Middle frontal gyrus (tissue), 1 donor: ENCODE measurements around the gene SIK3.
"Not testable (repeated sequence)": the region's sequence is repeated elsewhere in the genome, so short reads cannot be mapped to it uniquely, and the experiment has no call there.

Experiments
- DNase-seq: peaks from one replicate; pipeline ENCODE4 v3.0.0-alpha.2; 2015; ENCODE audit warnings: low spot score; ENCODE audit errors: extremely low spot score

Gene SIK3

GRCh38 chr11:116828632-116829524 is 269.4 kb downstream of the SIK3 start:
- DNase-seq: no peak

DNA sequence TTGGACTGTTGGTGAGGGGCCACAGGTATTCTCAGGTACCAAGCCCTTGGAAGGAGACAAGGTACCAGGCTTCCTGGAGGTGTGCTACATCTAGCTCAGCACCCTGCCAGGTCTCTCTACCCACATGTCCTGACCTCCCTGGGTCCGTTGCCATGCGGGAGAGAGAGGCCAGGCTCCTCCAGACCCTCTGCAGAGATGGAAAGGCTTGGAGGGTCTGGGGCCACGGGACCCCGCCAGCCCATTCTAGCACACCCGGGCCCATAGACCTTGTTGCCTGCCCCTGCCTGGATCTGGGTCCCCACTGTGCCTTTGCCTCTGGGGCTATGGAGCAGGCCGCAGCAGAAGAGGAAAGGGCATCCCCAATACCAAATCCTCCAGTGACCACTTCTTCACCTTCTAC is 270.8 kb downstream of the SIK3 start:
- no peak for DNase-seq

GRCh38 chr11:116826751-116827431 is 271.3 kb downstream of the SIK3 start:
- DNase-seq: no peak

DNA sequence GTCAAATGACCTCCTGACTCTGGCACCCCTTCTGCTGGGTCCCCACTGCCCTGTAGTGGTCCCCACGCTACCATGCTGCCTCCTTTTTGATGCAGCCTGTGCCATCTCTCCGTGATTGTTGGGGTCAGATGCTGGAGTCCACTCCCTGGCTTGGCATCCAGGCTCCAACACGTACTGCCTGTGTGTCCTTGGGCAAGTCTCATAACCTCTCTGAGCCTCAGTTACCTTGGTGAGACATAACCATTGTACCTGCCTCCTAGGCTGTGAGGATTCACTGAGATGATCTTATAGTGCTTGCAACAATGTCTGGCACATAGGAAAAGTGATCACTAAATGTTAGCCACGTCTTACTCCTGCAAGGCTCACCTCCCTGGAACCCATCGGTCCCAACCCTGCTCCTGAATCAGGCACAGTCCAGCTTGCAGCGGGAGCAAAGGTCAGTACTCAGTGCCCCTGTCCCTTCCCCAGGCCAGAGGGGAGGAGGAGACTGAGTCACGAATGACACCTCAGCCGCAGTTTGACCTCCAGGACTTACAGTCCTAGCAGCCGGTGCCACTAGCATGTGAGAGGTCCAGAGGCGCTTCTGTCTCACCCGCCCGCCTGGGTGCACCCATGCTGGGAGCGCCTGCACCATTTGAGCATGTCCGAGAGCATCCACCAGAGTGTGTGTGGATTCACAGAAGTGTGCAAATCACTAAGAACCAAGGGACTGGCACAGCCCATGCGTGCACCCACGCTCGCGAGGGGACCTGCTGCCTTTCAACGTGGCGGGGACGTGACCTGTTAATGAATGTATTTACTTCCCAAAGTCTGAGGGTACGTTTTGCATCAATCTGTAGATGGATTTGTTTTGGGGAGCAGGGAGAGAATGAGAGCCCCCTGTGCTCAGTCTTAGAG is 272.1 kb downstream of the SIK3 start:
- DNase-seq: no peak

DNA sequence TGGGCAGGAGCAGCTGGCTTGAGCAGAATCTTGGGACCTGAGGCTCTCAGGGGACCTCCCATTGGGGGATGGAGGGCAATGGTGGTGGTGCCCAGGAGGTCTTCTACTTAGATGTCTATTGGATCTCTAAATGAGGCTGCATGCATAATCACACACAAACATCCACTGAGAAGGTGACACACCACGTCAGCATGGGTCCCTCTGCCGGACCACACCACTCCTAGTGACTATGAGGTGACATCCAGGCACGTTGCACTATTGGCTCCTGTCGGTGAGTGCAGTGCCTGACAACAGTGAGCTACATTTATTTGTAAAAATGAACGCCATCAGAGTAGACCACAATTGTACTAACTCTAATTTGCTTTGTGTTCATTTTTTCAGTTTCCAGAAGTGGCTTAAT is 272.8 kb downstream of the SIK3 start:
- no peak for DNase-seq

GRCh38 chr11:116823031-116823843 is 275.0 kb downstream of the SIK3 start, which contains the start of gene APOA4:
Gene APOA4, minus strand, starts transcription at chr11:116823304. Its CDS starts 113 bp downstream, at chr11:116823191.
- DNase-seq: no peak

DNA sequence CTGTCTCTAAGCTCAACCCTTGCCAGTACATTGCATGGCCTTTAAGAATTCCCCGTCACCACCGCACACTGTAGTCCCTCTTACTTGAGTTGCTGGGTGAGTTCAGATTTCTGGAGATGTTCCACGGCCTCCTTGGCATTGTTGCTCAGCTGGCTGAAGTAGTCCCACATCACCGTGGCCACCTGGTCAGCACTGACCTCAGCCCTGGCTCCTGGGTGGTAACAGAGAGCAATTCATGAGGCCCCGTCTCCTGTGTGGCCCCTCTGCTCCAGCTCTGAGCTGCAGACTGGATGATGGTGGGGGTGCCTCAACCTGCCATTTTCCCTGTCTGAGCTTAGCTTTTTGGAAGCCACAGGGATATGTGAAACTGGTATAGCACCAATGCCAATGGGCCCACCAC is 275.7 kb downstream of the SIK3 start:
- no peak for DNase-seq

GRCh38 chr11:116821050-116821918 is 276.9 kb downstream of the SIK3 start:
- DNase-seq: no peak

GRCh38 chr11:116819049-116819448 is 279.2 kb downstream of the SIK3 start:
- no peak for DNase-seq

- no peak for DNase-seq
Measured at GRCh38 chr11:116814502-116814901, 283.7 kb downstream of the SIK3 start.

DNA sequence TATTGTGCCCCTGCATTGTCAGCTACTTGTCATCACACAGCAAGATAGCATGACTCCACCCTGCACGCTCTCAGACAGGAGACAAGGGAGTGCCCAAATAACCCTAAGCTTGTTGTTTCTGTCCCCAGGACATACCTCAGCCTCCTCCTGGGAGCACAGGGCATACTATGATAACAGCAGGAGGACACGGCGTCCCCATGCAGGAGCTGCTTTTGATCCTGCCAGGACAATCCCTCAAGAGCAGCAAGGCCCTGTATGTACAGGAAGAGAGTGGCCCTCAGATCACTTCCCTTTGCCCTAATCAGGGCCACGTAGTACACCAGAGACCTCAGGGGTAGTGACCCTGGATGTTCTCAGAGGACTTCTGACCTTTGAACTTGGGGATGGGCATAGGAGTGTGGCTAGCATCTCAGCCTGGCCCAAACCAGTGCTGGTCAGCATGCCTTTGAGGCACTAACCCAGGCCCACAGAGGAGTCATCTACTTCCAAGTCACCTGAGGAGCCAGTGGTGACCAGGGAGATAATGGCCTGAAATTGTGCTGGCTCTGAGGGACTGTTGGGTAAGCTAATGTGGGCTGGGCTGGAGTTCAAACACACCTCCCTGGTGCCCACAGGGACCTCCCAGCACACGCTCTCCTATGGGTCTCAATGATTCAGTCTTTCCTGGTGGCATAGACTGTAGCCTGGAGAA is 284.3 kb downstream of the SIK3 start:
- DNase-seq: no peak

DNA sequence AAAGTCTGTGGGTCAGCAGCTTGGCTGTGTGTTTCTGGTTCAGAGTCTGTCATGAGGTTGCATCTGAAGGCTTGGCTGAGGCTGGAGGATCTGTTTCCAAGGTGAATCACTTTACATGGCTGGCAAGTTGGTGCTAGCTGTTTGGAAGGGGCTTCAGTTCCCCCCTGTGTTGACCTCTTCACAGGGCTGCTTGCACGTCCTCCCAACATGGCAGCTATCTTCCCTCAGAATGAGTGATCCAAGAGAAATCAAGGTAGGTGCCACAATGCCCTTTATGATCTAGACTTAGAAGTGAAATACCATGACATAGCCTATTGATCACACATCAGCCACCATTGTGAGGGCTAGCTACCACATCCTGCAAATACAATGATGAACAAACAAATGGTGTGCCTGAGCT is 285.1 kb downstream of the SIK3 start:
- DNase-seq: no peak

GRCh38 chr11:116812109-116812508 is 286.1 kb downstream of the SIK3 start:
- no peak for DNase-seq

DNA sequence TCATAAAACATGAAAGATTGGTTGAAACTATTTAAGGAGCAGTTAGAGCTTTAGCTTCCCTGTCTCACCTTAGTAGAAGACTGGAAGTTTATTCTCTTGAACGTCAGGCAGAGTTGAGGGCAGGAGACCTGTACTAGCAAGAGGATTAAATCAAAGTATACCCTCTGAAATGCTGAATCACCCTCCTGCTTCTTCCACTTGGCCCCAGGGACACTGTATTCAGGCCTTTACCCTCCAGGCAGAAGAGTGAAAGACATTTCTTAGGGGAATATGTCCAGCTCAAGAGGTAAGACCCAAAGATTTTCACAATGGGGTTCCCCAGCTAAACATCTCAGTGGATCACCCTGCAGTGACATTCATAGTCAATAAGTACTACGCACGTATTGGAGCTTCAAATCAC is 287.0 kb downstream of the SIK3 start:
- no peak for DNase-seq

- DNase-seq: no peak
Measured at GRCh38 chr11:116808262-116809175, 289.7 kb downstream of the SIK3 start.

DNA sequence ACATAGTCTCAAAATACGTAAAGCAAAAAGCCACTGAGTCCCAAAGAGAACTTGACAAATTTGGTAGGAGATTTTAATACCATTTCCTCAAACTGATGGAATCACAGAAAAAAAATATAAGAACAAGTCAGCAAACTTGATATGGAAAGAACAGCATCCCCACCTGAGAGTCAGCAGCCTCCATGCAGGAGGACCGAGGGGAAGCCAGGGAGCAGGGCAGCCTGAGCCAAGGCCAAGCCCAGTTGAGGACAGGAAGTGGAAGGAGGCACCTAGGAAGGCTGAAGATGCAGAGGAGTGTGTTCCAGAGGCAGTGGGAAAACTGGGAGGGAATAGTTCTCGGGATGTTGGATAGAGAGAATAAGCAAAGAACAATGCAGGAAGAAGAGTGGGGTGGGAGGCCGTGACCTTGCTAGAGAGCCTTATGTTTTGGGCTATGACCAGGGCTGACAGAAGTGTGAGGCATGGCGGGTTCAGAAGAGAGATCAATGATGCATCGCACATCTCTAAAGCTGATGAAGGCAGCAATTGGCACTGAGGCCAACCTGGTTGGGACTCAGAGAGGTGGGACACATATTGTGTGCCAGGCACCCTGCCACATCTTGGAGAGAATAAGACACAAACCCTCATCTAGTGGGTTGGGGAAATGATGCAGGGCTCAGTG is 290.5 kb downstream of the SIK3 start:
- no peak for DNase-seq

GRCh38 chr11:116804001-116804400 is 294.2 kb downstream of the SIK3 start:
- no peak for DNase-seq

- DNase-seq: not testable (repeated sequence)
Measured at GRCh38 chr11:116801662-116802061, 296.6 kb downstream of the SIK3 start.
